ENCODE results near the gene NEDD4.
"Not testable (repeated sequence)": the region's sequence is repeated elsewhere in the genome, so short reads cannot be mapped to it uniquely, and the experiment has no call there.

Gene NEDD4

GRCh38 chr15:55868707-55869106 is 124.7 kb downstream of the NEDD4 start:
- TF ChIP-seq CTCF (IDR thresholded peaks at IDR 0.05; ENCODE audit: insufficient read depth, low read depth, low read length, missing control alignments) = no peak
- no peak overlapping the region for H3K4me3 ChIP-seq (ENCODE audit: low read depth, low read length)
- no peak for DNase-seq (ENCODE audit: low read depth)

DNA sequence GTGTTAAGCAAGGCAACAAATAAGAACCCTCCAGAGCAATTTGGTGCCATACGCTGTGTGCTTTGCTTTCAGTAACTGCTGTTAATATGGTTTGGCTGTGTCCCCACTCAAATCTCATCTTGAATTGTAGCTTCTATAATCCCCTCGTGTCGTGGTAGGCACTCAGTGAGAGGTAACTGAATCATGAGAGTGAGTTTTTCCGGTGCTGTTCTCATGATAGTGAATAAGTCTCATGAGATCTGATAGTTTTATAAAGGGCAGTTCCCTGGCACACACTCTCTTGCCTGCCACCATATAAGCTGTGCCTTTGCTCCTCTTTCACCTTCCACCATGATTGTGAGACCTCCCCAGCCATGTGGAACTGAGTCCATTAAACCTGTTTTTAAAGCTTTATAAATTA is 125.1 kb downstream of the NEDD4 start:
- H3K4me3 ChIP-seq (ENCODE audit: low read depth, low read length); DNase-seq (ENCODE audit: low read depth): not testable (repeated sequence)

DNA sequence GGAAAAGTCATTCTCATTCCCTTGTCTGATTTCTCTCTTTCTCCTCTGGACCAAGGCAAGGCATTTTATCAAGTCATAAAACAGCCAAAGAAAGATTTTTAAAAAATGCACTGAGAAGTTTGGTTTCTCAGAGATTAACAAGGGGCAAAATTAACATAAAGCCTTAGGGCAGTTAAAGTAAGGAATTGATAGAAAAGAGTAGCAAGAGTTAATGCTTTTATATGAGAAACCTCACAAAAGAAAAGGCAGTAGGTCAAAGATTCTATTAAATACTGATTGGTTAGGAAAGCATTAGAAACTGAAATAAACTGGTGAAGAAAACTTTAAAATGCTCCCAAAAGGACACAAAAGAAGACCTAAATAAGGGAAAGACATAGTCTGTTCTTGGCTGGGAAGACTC is 129.5 kb downstream of the NEDD4 start:
- no peak for DNase-seq (ENCODE audit: low read depth)
- no peak for TF ChIP-seq CTCF (IDR thresholded peaks at IDR 0.05; ENCODE audit: insufficient read depth, low read depth, low read length, missing control alignments)
- H3K4me3 ChIP-seq (ENCODE audit: low read depth, low read length) = no peak overlapping the region

- no peak overlapping the region for H3K4me3 ChIP-seq (ENCODE audit: low read depth, low read length)
- no peak for TF ChIP-seq CTCF (IDR thresholded peaks at IDR 0.05; ENCODE audit: insufficient read depth, low read depth, low read length, missing control alignments)
- no peak for DNase-seq (ENCODE audit: low read depth)
These were observed 132.3 kb downstream of the NEDD4 start for GRCh38 chr15:55861115-55861514.

DNA sequence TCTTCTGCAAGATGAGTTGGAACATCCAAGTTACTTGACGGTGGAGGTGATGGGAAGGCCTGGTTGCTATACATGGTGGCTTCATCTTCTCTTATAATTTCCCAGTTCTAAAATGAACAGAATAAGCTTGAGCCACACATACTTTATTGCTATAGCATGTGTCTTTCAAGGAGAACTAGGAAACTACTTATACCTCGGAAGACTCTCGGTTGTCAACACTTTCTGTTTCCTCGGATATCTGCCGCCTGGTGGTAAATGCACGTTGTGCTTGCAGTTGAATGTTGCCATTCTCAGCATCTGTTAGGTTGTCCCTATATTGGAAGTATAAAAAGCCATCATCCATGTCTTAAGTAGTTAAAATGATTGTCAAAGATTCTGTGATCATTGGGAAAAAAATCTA is 132.9 kb downstream of the NEDD4 start:
- DNase-seq (ENCODE audit: low read depth) = no peak
- no peak for TF ChIP-seq CTCF (IDR thresholded peaks at IDR 0.05; ENCODE audit: insufficient read depth, low read depth, low read length, missing control alignments)
- no peak overlapping the region for H3K4me3 ChIP-seq (ENCODE audit: low read depth, low read length)

DNA sequence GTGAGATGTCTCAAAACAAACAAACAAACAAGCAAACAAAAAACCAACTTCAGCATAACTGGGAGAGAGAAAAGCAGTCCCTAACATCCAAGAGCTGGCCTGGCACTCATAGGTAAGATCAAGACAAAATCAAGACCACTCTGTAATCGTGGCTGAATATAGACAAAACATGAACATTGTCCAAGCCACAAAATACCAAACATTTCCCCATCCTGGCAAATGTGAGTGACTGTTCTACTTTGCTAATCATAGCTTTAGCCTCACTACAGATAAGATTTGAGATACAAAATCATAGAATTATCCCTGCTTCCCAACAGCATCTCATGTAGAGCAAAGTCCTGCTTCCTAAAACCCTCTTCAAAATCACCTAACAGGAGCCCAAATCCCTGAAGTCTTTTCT is 133.7 kb downstream of the NEDD4 start:
- no peak for TF ChIP-seq CTCF (IDR thresholded peaks at IDR 0.05; ENCODE audit: insufficient read depth, low read depth, low read length, missing control alignments)
- DNase-seq (ENCODE audit: low read depth) = no peak
- no peak overlapping the region for H3K4me3 ChIP-seq (ENCODE audit: low read depth, low read length)

DNA sequence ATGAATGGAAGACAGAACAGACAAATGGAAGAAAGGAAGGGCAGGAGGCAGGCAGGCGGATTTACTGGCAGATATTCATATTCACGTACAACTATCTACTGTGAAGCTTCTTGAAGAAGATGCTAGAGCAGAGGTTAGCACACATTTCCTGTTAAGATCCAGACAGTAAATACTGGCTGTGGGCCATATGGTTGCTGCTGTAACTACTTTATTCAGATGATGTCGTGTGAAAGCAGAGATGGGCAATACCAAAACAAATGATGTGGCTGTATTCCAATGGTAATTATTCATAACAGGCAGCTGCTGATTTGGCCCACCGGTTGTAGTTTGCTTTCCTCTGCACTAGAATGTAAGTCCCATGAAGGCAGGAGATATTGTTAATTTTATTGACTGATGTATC is 134.8 kb downstream of the NEDD4 start:
- H3K4me3 ChIP-seq (ENCODE audit: low read depth, low read length) = no peak overlapping the region
- no peak for DNase-seq (ENCODE audit: low read depth)

More for the DNA sequence above, 134.8 kb downstream of the NEDD4 start:
- no peak for TF ChIP-seq CTCF (IDR thresholded peaks at IDR 0.05; ENCODE audit: insufficient read depth, low read depth, low read length, missing control alignments)
